Measurements from ENCODE around the gene SORCS1.

DNA sequence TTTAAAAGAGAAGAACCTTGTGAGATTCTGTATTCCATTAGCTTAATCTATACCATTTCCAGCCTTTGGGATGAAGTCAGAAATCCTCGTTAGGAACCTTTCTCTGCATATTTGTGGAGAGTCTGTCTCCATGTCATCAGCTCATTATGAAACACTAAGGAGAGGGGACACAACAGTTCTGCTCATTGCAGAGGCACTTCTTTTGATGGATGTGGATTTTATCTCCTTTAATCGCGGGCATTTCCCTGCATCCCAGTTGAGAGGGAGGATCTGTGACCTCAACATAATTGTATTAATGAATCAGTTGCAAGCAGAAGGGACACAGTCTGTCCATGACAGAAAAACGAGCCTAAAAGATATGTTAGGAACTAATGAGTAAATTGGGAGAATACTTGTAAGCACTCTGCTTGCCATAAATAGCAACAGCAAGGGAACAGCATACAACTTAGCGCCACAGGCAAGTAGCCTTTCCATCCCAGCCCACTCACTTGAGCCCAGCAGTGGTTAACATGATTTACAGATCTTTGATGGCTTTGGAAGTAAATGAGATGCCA lies 37.9 kb downstream of the SORCS1 start:
- TF ChIP-seq, protein P1, sequence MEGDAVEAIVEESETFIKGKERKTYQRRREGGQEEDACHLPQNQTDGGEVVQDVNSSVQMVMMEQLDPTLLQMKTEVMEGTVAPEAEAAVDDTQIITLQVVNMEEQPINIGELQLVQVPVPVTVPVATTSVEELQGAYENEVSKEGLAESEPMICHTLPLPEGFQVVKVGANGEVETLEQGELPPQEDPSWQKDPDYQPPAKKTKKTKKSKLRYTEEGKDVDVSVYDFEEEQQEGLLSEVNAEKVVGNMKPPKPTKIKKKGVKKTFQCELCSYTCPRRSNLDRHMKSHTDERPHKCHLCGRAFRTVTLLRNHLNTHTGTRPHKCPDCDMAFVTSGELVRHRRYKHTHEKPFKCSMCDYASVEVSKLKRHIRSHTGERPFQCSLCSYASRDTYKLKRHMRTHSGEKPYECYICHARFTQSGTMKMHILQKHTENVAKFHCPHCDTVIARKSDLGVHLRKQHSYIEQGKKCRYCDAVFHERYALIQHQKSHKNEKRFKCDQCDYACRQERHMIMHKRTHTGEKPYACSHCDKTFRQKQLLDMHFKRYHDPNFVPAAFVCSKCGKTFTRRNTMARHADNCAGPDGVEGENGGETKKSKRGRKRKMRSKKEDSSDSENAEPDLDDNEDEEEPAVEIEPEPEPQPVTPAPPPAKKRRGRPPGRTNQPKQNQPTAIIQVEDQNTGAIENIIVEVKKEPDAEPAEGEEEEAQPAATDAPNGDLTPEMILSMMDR (IDR thresholded peaks at IDR 0.05) = no peak
- no peak for TF ChIP-seq POLR2A (IDR thresholded peaks at IDR 0.05)

All from thyroid gland (tissue), 4 donors.